GM19452 (cell line): Measurements from ENCODE around the gene HBD.
"Not testable (repeated sequence)": the region's sequence is repeated elsewhere in the genome, so short reads cannot be mapped to it uniquely, and the experiment has no call there.

Source experiments
- ATAC-seq: cut with Tn5 transposase; IDR thresholded peaks from one replicate; pipeline ENCODE4 v1.9.1; 2021; ENCODE audit not compliant: unreplicated experiment

HBD gene

DNA sequence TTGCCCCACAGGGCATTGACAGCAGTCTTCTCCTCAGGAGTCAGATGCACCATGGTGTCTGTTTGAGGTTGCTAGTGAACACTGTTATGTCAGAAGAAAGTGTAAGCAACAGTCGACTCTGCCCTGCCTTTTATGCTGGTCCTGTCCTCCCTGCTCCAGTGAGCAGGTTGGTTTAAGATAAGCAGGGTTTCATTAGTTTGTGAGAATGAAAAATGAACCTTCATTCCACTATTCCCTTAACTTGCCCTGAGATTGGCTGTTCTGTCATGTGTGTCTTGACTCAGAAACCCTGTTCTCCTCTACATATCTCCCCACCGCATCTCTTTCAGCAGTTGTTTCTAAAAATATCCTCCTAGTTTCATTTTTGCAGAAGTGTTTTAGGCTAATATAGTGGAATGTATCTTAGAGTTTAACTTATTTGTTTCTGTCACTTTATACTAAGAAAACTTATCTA, at the start of gene HBD:
TSS of gene HBD (minus strand) at position 103 of the 454 bp plus-strand sequence. CDS start at position 53, 50 bp downstream.
- ATAC-seq = peak; percentile 84

DNA sequence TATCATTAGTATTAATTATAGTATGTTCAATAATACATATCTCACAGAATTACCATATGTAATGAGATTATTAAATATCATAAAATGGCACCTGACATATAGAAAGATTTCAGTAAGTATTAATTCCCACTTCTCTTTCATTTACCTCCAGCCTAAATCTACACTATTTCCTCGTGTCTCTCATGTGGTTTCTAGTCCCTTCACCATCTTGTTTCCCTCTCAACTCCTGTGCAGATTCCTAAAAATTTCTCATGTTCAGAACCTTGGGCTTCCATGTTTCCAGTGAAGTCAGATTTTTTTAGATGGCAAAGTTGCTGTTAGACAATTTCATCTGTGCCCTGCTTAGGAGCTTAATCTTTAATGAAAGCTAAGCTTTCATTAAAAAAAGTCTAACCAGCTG, 49.6 kb upstream of the HBD start:
- ATAC-seq = no peak

DNA sequence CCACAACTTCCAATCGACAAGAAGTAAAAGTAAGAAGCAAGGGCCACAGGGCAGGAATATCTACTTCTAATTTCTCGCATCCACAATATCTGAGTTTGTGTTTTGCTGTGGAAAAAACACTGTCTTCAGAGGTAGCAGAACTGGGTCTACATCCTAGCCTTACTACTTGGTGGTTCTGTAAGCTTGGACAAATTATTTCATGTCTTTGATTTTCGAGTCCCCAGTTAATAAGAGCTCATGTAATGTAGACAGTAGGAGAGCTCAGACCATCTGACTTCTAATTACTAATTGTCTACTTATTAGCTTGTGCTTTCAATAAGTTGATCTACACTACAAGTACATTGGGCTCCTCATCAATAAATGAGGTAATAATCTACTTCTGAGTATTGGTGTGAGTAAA, 48.8 kb upstream of the HBD start:
- no peak for ATAC-seq

GRCh38 chr11:5282628-5283027, 48.3 kb upstream of the HBD start:
- ATAC-seq = no peak

- no peak for ATAC-seq
Observed at GRCh38 chr11:5281596-5281995, 47.3 kb upstream of the HBD start.

- peak; percentile 96 for ATAC-seq
Observed at GRCh38 chr11:5280582-5281102, 46.4 kb upstream of the HBD start.

- ATAC-seq = no peak
Observed at GRCh38 chr11:5279471-5280090, 45.3 kb upstream of the HBD start.

GRCh38 chr11:5277807-5278382, 43.6 kb upstream of the HBD start:
- no peak for ATAC-seq

DNA sequence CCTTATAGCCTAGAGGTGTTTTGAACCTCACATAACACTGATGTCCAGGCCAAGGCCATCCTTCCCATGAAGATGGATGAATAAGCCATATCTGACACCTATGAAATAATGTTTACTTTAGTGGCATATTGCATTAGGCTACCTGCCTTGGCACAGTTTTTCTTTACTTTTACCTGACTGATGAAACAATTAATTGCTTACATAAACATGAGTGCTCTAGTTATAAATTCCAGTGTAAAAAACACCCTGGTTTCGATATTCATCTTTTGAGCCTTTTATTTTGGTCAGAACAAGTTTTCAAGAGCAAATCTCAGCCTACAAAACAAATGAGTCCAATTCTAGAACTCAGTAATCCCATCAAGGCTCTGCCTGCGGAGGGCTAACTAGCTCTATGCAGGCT, 42.4 kb upstream of the HBD start:
- no peak for ATAC-seq

- no peak for ATAC-seq
Observed at GRCh38 chr11:5275369-5276110, 41.3 kb upstream of the HBD start.

GRCh38 chr11:5274395-5274794, 40.1 kb upstream of the HBD start:
- no peak for ATAC-seq

DNA sequence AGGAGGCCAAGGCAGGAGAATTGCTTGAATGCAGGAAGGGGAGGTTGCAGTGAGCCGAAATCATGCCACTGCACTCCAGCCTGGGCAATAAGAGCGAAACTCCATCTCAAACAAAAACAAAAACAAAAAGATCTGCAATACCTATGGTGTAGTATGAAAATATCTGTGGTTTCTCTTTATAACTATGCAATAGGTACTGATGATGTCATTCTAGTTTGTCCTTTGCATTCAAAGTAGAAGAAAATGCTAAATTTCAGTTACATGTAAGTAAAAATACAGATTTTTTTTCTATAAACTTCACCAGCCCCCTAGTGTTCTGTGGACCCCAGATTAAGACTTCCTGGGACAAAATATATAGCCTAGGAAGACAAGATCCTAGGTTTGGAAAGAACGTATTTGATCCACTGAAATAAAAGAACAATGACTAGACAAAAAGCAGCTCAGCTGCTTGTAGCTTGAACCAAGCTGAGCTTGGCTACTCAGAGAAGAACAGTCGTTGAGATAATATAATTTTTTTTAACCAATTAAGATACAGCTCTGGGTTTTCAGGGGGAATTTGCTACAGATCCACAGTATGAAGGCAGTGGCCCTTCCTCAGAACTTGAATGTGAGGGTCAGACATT, 38.2 kb upstream of the HBD start:
- no peak for ATAC-seq

DNA sequence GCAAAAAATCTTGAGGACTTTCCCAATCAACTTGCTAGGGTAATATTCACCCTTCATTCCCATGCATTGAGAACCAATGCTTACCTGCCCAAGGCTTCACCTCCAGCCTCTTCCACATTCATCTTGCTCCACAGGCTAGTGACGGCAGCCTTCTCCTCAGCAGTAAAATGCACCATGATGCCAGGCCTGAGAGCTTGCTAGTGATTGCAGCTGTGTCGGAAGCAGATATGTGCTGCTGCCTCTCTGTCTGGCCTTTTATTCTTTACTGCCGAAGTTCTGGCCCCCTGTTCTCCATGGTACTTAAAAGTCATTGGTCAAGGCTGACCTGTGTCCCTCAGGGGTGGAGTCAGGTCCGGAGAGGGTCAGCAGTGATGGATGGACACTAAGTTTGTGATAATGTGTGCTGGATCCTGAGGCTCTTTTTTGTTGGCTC, 35.4 kb upstream of the HBD start, which contains the start of gene HBE1:
TSS of gene HBE1 (minus strand) at position 231 of the 433 bp plus-strand sequence. CDS start at position 176, 55 bp downstream.
- no peak for ATAC-seq

GRCh38 chr11:5267033-5267563, 32.8 kb upstream of the HBD start:
- ATAC-seq = no peak

GRCh38 chr11:5266609-5267008, 32.3 kb upstream of the HBD start:
- no peak for ATAC-seq

- no peak for ATAC-seq
Observed at GRCh38 chr11:5265832-5266231, 31.5 kb upstream of the HBD start.

DNA sequence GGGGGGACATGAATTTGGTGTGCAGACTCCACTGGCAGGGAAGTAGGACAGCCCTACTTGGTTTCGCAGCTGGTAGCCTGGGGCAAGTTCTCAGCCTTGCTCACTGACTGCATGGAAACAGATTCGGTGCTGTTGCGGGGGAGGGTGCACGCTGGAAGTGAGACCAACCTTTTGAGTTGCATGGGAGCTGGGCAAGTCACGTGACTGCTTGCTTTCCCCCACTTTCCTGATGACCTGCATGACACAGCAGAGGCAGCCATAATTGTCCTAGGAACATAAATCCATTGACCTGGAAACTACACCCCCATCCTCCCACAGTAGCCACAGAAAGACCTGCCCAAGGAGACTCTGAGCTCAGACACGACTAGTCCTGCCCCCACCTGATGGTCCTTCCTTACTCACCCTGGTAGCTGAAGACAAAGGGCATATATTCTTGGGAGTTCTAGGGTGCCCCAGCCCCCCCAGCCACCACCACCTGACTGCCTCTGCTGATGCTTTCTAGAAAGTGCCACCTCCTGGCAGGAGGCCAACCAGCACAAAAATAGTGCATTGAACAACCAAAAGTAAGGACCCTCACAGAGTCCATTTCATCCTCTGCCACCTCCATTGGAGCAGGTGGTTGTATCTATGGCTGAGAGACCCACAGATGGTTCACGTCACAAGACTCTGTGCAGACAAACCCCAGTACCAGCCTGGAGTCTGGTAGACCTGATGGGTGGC, 24.4 kb upstream of the HBD start:
- no peak for ATAC-seq

GRCh38 chr11:5257296-5257695, 23.0 kb upstream of the HBD start:
- ATAC-seq = no peak

- ATAC-seq = not testable (repeated sequence)
Observed at GRCh38 chr11:5254646-5255413, 20.5 kb upstream of the HBD start, which contains the start of gene HBG2. Gene HBG2 (minus strand): TSS chr11:5254781. CDS start chr11:5254728, 53 bp downstream.

- ATAC-seq = not testable (repeated sequence)
Observed at GRCh38 chr11:5254023-5254422, 19.7 kb upstream of the HBD start.
